A673 (cell line): ENCODE results near the gene MRPL42.
"Not testable (repeated sequence)": the region's sequence is repeated elsewhere in the genome, so short reads cannot be mapped to it uniquely, and the experiment has no call there.

Experiments
- EZH2 ChIP-seq: fragments of 200-600 bp; sonication (generic); IDR thresholded peaks from 2 replicates; pipeline ENCODE4 v1.6.1; 2017; ENCODE audit warnings: borderline replicate concordance, low read depth, mild to moderate bottlenecking, mixed read lengths, antibody characterized with exemption, low read length; ENCODE audit not compliant: poor library complexity, severe bottlenecking
- TF ChIP-seq, protein P1 (sequence below): fragments of 300-800, 200-600 bp; sonication (generic); conservative IDR thresholded peaks from 2 replicates; pipeline ENCODE4 v1.5.1; 2017; ENCODE audit warnings: low read depth, mild to moderate bottlenecking, antibody characterized with exemption, low read length, moderate library complexity, mixed read lengths

DNA sequence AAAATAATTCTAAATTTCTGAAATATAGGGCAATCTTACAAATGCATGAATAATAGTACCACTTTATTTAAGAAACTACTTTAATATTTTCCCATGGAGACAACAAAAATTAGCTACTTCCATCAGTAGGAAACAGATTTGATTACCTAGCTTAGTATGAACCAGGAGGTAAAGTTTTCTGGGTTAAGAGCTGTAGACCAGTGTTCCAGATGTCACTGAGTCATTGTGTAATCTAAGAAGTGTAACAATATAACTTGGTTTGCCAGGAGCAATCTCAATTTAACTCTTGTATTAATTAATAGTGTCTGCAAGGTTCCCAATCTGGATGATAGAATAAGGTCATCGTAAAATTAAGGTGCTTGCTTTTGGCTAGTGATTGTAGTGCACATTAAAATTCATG is 31.5 kb downstream of the MRPL42 start:
- not testable (repeated sequence) for TF ChIP-seq EZH2
- TF ChIP-seq, protein P1, sequence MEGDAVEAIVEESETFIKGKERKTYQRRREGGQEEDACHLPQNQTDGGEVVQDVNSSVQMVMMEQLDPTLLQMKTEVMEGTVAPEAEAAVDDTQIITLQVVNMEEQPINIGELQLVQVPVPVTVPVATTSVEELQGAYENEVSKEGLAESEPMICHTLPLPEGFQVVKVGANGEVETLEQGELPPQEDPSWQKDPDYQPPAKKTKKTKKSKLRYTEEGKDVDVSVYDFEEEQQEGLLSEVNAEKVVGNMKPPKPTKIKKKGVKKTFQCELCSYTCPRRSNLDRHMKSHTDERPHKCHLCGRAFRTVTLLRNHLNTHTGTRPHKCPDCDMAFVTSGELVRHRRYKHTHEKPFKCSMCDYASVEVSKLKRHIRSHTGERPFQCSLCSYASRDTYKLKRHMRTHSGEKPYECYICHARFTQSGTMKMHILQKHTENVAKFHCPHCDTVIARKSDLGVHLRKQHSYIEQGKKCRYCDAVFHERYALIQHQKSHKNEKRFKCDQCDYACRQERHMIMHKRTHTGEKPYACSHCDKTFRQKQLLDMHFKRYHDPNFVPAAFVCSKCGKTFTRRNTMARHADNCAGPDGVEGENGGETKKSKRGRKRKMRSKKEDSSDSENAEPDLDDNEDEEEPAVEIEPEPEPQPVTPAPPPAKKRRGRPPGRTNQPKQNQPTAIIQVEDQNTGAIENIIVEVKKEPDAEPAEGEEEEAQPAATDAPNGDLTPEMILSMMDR: not testable (repeated sequence)
